ENCODE data around the gene REC114. TPM values are rescaled to one million over a fixed set of nuclear protein-coding genes. Genes with fewer than 3 reads are reported as not detected.

Gene REC114
- total RNA-seq, 1 experiment from 2014 or later = not detected

- peaks cover 62% of the 10 kb centered on the region for H3K27me3 Mint-ChIP-seq (ENCODE audit: unreplicated experiment)
- no peaks in the 10 kb centered on the region for H3K36me3 Mint-ChIP-seq (ENCODE audit: insufficient read depth, unreplicated experiment)
- no TSS peak for BruUV-seq (replicated peaks)
- H3K4me3 Mint-ChIP-seq (ENCODE audit: low read depth, unreplicated experiment) = no peak overlapping the region
- TF ChIP-seq CTCF (IDR thresholded peaks at IDR 0.05; ENCODE audit: unreplicated experiment) = no peak
- no peak overlapping the region for H3K27ac Mint-ChIP-seq (ENCODE audit: unreplicated experiment)
- intact Hi-C loops (cut with micrococcal nuclease; ENCODE audit: unreplicated experiment) = no loop called here
- CTCF ChIA-PET = no interaction called here
- H3K9me3 Mint-ChIP-seq (ENCODE audit: low read depth, unreplicated experiment) = no peaks in the 10 kb centered on the region
- no peaks in the 10 kb centered on the region for H3K4me1 Mint-ChIP-seq (ENCODE audit: low read depth, unreplicated experiment)
- DNase-seq = no peak
Observed at GRCh38 chr15:73495181-73495580, 52.2 kb downstream of the REC114 start.

GRCh38 chr15:73500696-73501095 lies 57.7 kb downstream of the REC114 start:
- no peak for DNase-seq
- CTCF ChIA-PET = interaction anchor here (0.6 to 0.7 kb wide), 3 partner anchors 60 to 632 kb away, joined by 3 to 6 read pairs (median 3); no protein-coding TSS in a partner anchor
- no peaks in the 10 kb centered on the region for H3K36me3 Mint-ChIP-seq (ENCODE audit: insufficient read depth, unreplicated experiment)
- TF ChIP-seq CTCF (IDR thresholded peaks at IDR 0.05; ENCODE audit: unreplicated experiment) = no peak
- intact Hi-C loops (cut with micrococcal nuclease; ENCODE audit: unreplicated experiment) = no loop called here
- H3K27me3 Mint-ChIP-seq (ENCODE audit: unreplicated experiment) = peaks cover 56% of the 10 kb centered on the region
- H3K4me1 Mint-ChIP-seq (ENCODE audit: low read depth, unreplicated experiment) = no peaks in the 10 kb centered on the region
- no peak overlapping the region for H3K27ac Mint-ChIP-seq (ENCODE audit: unreplicated experiment)
- no TSS peak for BruUV-seq (replicated peaks)
- H3K4me3 Mint-ChIP-seq (ENCODE audit: low read depth, unreplicated experiment) = no peak overlapping the region
- no peaks in the 10 kb centered on the region for H3K9me3 Mint-ChIP-seq (ENCODE audit: low read depth, unreplicated experiment)

- Mint-ChIP-seq H3K4me3 (ENCODE audit: low read depth, unreplicated experiment) (no peak overlapping the region), H3K9me3 (ENCODE audit: low read depth, unreplicated experiment) (no peaks in the 10 kb centered on the region), H3K27ac (ENCODE audit: unreplicated experiment) (no peak overlapping the region), H3K36me3 (ENCODE audit: insufficient read depth, unreplicated experiment) (no peaks in the 10 kb centered on the region), H3K4me1 (ENCODE audit: low read depth, unreplicated experiment) (no peaks in the 10 kb centered on the region), H3K27me3 (ENCODE audit: unreplicated experiment) (peaks cover 33% of the 10 kb centered on the region)
- no peak for DNase-seq
- no peak for TF ChIP-seq CTCF (IDR thresholded peaks at IDR 0.05; ENCODE audit: unreplicated experiment)
- intact Hi-C loops (cut with micrococcal nuclease; ENCODE audit: unreplicated experiment) = no loop called here
- CTCF ChIA-PET = interaction anchor here (0.6 kb wide), 1 partner anchor 356 kb away, joined by 4 read pairs; no protein-coding TSS in a partner anchor
- no TSS peak for BruUV-seq (replicated peaks)
Observed at GRCh38 chr15:73504885-73505284, 61.9 kb downstream of the REC114 start.

- Mint-ChIP-seq H3K9me3 (ENCODE audit: low read depth, unreplicated experiment) (no peaks in the 10 kb centered on the region), H3K27me3 (ENCODE audit: unreplicated experiment) (no peaks in the 10 kb centered on the region), H3K4me3 (ENCODE audit: low read depth, unreplicated experiment) (no peak overlapping the region), H3K27ac (ENCODE audit: unreplicated experiment) (no peak overlapping the region), H3K36me3 (ENCODE audit: insufficient read depth, unreplicated experiment) (no peaks in the 10 kb centered on the region), H3K4me1 (ENCODE audit: low read depth, unreplicated experiment) (no peaks in the 10 kb centered on the region)
- BruUV-seq (replicated peaks) = no TSS peak
- intact Hi-C loops (cut with micrococcal nuclease; ENCODE audit: unreplicated experiment) = no loop called here
- no peak for DNase-seq
- CTCF ChIA-PET = no interaction called here
- no peak for TF ChIP-seq CTCF (IDR thresholded peaks at IDR 0.05; ENCODE audit: unreplicated experiment)
Observed at GRCh38 chr15:73515527-73515926, 72.6 kb downstream of the REC114 start.

Measured in Calu3 (cell line).